SK-N-SH treated with all-trans-retinoic acid at 6 μM for 48 hours (cell line): Measurements from ENCODE around the gene ZNF281.

Experiments used
- ARNTL ChIP-seq: fragments of 450-650 bp; formaldehyde crosslinking; IDR thresholded peaks from 2 replicates; pipeline ENCODE4 v1.5.0; 2020; ENCODE audit warnings: low read depth, mild to moderate bottlenecking, moderate library complexity, borderline replicate concordance
- TF ChIP-seq, protein P1 (sequence below): fragments of 250-450 bp; sonication (Bioruptor Pico); IDR thresholded peaks from 2 replicates; pipeline ENCODE4 v1.8.0; 2021; ENCODE audit warnings: low read depth, mild to moderate bottlenecking, moderate library complexity, borderline replicate concordance
- TF ChIP-seq, protein P2 (sequence below): fragments of 250-450 bp; sonication (Bioruptor Pico); IDR thresholded peaks from 2 replicates; pipeline ENCODE4 v1.5.1; 2020; ENCODE audit warnings: low read depth, mild to moderate bottlenecking, moderate library complexity

DNA sequence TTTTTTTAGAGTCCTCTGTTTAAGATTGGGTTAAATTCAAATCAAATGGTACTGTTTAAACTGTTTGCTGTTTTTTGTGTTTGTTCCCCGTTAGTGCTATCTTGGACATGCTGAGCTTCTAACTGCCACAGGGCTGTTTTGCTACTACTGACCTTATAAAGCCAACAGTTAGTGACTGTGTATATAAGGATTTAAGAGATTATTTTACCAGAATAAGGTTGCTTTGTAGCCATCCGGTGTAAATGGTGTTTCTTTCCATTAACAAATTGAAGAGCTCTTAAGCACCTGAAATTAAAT, 37.0 kb downstream of the ZNF281 start:
- TF ChIP-seq, protein P1, sequence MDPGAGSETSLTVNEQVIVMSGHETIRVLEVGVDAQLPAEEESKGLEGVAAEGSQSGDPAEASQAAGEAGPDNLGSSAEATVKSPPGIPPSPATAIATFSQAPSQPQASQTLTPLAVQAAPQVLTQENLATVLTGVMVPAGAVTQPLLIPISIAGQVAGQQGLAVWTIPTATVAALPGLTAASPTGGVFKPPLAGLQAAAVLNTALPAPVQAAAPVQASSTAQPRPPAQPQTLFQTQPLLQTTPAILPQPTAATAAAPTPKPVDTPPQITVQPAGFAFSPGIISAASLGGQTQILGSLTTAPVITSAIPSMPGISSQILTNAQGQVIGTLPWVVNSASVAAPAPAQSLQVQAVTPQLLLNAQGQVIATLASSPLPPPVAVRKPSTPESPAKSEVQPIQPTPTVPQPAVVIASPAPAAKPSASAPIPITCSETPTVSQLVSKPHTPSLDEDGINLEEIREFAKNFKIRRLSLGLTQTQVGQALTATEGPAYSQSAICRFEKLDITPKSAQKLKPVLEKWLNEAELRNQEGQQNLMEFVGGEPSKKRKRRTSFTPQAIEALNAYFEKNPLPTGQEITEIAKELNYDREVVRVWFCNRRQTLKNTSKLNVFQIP (CRISPR knock-in tag), result no peak
- no peak for TF ChIP-seq ARNTL (CRISPR knock-in tag)
- TF ChIP-seq, protein P2, sequence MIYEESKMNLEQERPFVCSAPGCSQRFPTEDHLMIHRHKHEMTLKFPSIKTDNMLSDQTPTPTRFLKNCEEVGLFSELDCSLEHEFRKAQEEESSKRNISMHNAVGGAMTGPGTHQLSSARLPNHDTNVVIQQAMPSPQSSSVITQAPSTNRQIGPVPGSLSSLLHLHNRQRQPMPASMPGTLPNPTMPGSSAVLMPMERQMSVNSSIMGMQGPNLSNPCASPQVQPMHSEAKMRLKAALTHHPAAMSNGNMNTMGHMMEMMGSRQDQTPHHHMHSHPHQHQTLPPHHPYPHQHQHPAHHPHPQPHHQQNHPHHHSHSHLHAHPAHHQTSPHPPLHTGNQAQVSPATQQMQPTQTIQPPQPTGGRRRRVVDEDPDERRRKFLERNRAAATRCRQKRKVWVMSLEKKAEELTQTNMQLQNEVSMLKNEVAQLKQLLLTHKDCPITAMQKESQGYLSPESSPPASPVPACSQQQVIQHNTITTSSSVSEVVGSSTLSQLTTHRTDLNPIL (CRISPR knock-in tag), result no peak
